Right lobe of liver (tissue), 6 donors: ENCODE results near the gene TNXB. TPM values are rescaled to one million over a fixed set of nuclear protein-coding genes. Genes with fewer than 3 reads are reported as not detected.

Experiments
- ATAC-seq, 4 donors: fragments of 200-7000 bp; cut with Tn5 transposase; one replicate each; pipeline ENCODE4 v1.9.1; 2020; ENCODE audit warnings: mild to moderate bottlenecking in 4 of 4, moderate library complexity in 4 of 4
- DNase-seq, 3 donors: peaks; one replicate each; pipeline ENCODE4 v3.0.0-alpha.2; 2020
- H3K27ac ChIP-seq, 3 donors: fragments of 200-600 bp; one replicate each; pipeline ENCODE4 v1.8.0; 2022
- H3K27me3 ChIP-seq, 2 donors: fragments of 200-600 bp; one replicate each; pipeline ENCODE4 v1.8.0; 2022
- H3K36me3 ChIP-seq, 4 donors: fragments of 200-600 bp; sonication (generic) in 1 of 4; one replicate each; pipeline versions ENCODE4 v1.5.1 to v1.8.0; 2017 to 2022; ENCODE audit warnings: control low read depth in 1 of 4
- H3K4me1 ChIP-seq, 4 donors: fragments of 200-600 bp; sonication (generic) in 1 of 4; one replicate each; pipeline versions ENCODE4 v1.5.1 to v1.8.0; 2017 to 2022; ENCODE audit warnings: control low read depth in 1 of 4
- H3K4me3 ChIP-seq, 3 donors: fragments of 200-600 bp; one replicate each; pipeline ENCODE4 v1.8.0; 2022
- H3K9me3 ChIP-seq, 4 donors: fragments of 200-600 bp; sonication (generic) in 1 of 4; one replicate each; pipeline versions ENCODE4 v1.5.1 to v1.8.0; 2017 to 2022; ENCODE audit warnings: control low read depth in 1 of 4
- CTCF ChIP-seq, 4 donors: fragments of 200-600 bp in 3 of 4; fragments of 450-650 bp in 1 of 4; IDR thresholded peaks; one replicate each; pipeline versions ENCODE4 v1.5.1 to v1.8.0; 2016 to 2022; ENCODE audit warnings: antibody characterized with exemption in 4 of 4, mild to moderate bottlenecking in 2 of 4
- POLR2A ChIP-seq: fragments of 450-650 bp; IDR thresholded peaks from one replicate; pipeline ENCODE4 v1.6.1; 2017; ENCODE audit warnings: antibody characterized with exemption, mild to moderate bottlenecking
- WGBS: methylation state at CpG from one replicate; pipeline ENCODE4 v1.1.6; 2018; ENCODE audit warnings: low coverage, low lambda C conversion rate; ENCODE audit not compliant: insufficient coverage; ENCODE audit errors: missing lambda C conversion rate; 5-methylcytosine and 5-hydroxymethylcytosine counted together
- intact Hi-C, 2 donors: fragments of 100-400 bp; cut with DNase I; formaldehyde crosslinking; loops; one replicate each; pipeline versions ENCODE4 v1.11.2 to v1.14.1; 2022
- total RNA-seq, 6 experiments: library from RNA; depleted of rRNA in 2 of 6; stranded (reverse); fragments of >200 nt in 2 of 6; fragmentation: NEBNext Ultra II Directional in 3 of 6; extraction: Animal tissue kit (Norgen Biotek cat#: 25700) in 3 of 6; gene quantifications; one replicate each; pipeline versions ENCODE4 v1.1.0 to v1.2.4, GENCODE V29; 2016 to 2023
- donor health status: DM: no; HTN: yes; CAD: no.
- donor health status: DM: no; HTN: no; CAD: no.
- donor health status: DM: no; HTN: no; CAD: no.
- donor health status: DM: no; HTN: yes; CAD: no.
- donor health status: DM: no; HTN: yes; CAD: no.

Gene TNXB
- total RNA-seq, 6 experiments from 2014 or later, result 7.2 to 28.3 (median 10.3) TPM

GRCh38 chr6:32126880-32127279 is 17.7 kb upstream of the TNXB start:
- Histone ChIP-seq H3K27ac (no peak overlapping the region), H3K4me1 (peaks cover 0 to 28% (median 13%) of the 10 kb centered on the region in 4 donors), H3K36me3 (peaks cover 0 to 35% (median 9%) of the 10 kb centered on the region in 4 donors), H3K9me3 (no peaks in the 10 kb centered on the region), H3K4me3 (peak overlapping the region in 2 of 3 donors; percentile 91 to 94), H3K27me3 (no peaks in the 10 kb centered on the region)
- intact Hi-C loops, result no loop called here
- ATAC-seq (no peak), DNase-seq (no peak)
- TF ChIP-seq POLR2A (no peak), CTCF (IDR thresholded peaks at IDR 0.05) (no peak)
- WGBS, result 68% methylated on average over 7 of the region's 8 CpGs

- TF ChIP-seq POLR2A (no peak), CTCF (IDR thresholded peaks at IDR 0.05) (no peak)
- Histone ChIP-seq H3K27ac (no peak overlapping the region), H3K36me3 (peaks cover 0 to 57% (median 20%) of the 10 kb centered on the region in 4 donors), H3K4me3 (no peak overlapping the region), H3K4me1 (peaks cover 0 to 28% (median 12%) of the 10 kb centered on the region in 4 donors), H3K27me3 (no peaks in the 10 kb centered on the region), H3K9me3 (no peaks in the 10 kb centered on the region)
- DNase-seq (no peak), ATAC-seq (no peak)
- intact Hi-C loops, result no loop called here
- WGBS, result 47% methylated on average over 4 of the region's 4 CpGs
Measured at GRCh38 chr6:32123681-32124080, 14.5 kb upstream of the TNXB start.

DNA sequence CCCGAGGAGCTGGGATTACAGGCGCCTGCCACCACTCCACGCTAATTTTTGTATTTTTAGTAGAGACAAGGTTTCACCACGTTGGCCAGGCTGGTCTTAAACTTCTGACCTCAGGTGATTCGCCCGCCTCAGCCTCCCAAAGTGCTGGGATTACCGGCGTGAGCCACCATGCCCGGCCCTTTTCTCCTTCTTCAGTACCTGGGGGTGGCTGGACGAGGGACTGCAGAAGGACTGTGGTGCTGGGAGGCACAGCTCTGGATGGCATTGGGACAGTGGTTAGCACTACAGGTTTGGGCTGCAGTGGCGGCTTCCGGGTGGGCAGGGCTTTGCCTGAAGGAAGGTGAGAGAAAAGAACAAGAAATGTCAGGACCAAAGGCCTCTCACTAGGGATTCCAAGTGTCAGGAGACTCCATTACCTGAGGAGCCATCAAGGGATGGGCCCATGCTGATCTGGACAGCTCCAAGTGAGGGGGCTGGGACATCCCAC is 11.5 kb upstream of the TNXB start:
- peaks cover 0 to 11% (median 5%) of the 10 kb centered on the region in 4 donors for H3K4me1 ChIP-seq
- WGBS, result 90% methylated on average over 10 of the region's 12 CpGs
- no peak for ATAC-seq
- no peaks in the 10 kb centered on the region for H3K27me3 ChIP-seq
- intact Hi-C loops, result no loop called here
- peaks cover 2 to 79% (median 35%) of the 10 kb centered on the region in 4 donors for H3K36me3 ChIP-seq
- H3K27ac ChIP-seq, result no peak overlapping the region
- TF ChIP-seq CTCF (IDR thresholded peaks at IDR 0.05) (no peak), POLR2A (no peak)
- DNase-seq, result no peak
- H3K9me3 ChIP-seq, result no peaks in the 10 kb centered on the region
- H3K4me3 ChIP-seq, result no peak overlapping the region

GRCh38 chr6:32118782-32119628 is 9.9 kb upstream of the TNXB start:
- DNase-seq, result peak; percentile 85 to 89 (median 87)
- Histone ChIP-seq H3K9me3 (no peaks in the 10 kb centered on the region), H3K27ac (peak overlapping the region in 2 of 3 donors; percentile 2 to 54), H3K27me3 (no peaks in the 10 kb centered on the region), H3K36me3 (peaks cover 2 to 62% (median 32%) of the 10 kb centered on the region in 4 donors), H3K4me1 (peaks cover 0 to 11% (median 5%) of the 10 kb centered on the region in 4 donors), H3K4me3 (peak overlapping the region in 2 of 3 donors; percentile 9 to 28)
- WGBS, result 16% methylated on average over 12 of the region's 17 CpGs
- intact Hi-C loops, result loop anchor here (5.0 kb wide), 2 partner anchors 33 to 38 kb away; partner anchors contain the start of genes PPT2 (in 1 of the 2) and PRRT1 (in 1 of the 2)
- ATAC-seq, result peak; percentile 91 to 96 (median 92)
- TF ChIP-seq POLR2A (no peak), CTCF (IDR thresholded peaks at IDR 0.05) (peak; percentile 86 to 97 (median 94))
